ENCODE measurements around the gene DAAM2. TPM values are rescaled to one million over a fixed set of nuclear protein-coding genes. Genes with fewer than 3 reads are reported as not detected.

The DAAM2 gene
- total and polyA plus RNA-seq, 2 donors (not counting 1 experiment from before 2014, with no cell fraction given), result 41.5 to 48.2 TPM

GRCh38 chr6:39889229-39889628 lies 97.1 kb downstream of the DAAM2 start:
- H3K27me3 ChIP-seq (ENCODE audit: control insufficient read depth, insufficient read depth, low read length), result no peaks in the 10 kb centered on the region
- no peak overlapping the region for H3K4me2 ChIP-seq (ENCODE audit: extremely low read depth, insufficient read depth, low read length)
- H3K79me2 ChIP-seq (ENCODE audit: control insufficient read depth, insufficient read depth, low read length), result no peaks in the 10 kb centered on the region
- H3K4me1 ChIP-seq (ENCODE audit: control insufficient read depth, extremely low read depth, insufficient read depth, low read length), result peaks cover 33% of the 10 kb centered on the region
- DNase-seq (ENCODE audit: low read depth in 2 of 2), result no peak
- H3K4me3 ChIP-seq (replicated peaks in 1 of 4; ENCODE audit: control extremely low read depth in 1 of 4, insufficient read depth in 1 of 4, low read depth in 3 of 4, low read length in 4 of 4), result no peak overlapping the region
- H3K9ac ChIP-seq (ENCODE audit: insufficient read depth, low read length), result no peak overlapping the region
- H2AFZ ChIP-seq (ENCODE audit: low read length), result no peak overlapping the region
- H3K27ac ChIP-seq (ENCODE audit: insufficient read depth, low read length), result no peak overlapping the region
- no peaks in the 10 kb centered on the region for H3K36me3 ChIP-seq (ENCODE audit: control insufficient read depth, insufficient read depth, low read length)
- no peaks in the 10 kb centered on the region for H4K20me1 ChIP-seq (ENCODE audit: control insufficient read depth, extremely low read depth, insufficient read depth, low read length)
- no peaks in the 10 kb centered on the region for H3K9me3 ChIP-seq (ENCODE audit: control insufficient read depth, insufficient read depth, low read depth, low read length)
- TF ChIP-seq EZH2 (IDR thresholded peaks at IDR 0.05; ENCODE audit: low read length, missing control alignments) (no peak), CTCF (conservative IDR thresholded peaks at IDR 0.05 in 1 of 2, IDR thresholded peaks at IDR 0.05 in 1 of 2; ENCODE audit: low read depth in 1 of 2, low read length in 2 of 2) (no peak)

GRCh38 chr6:39891353-39891752 lies 99.2 kb downstream of the DAAM2 start:
- Histone ChIP-seq H3K27me3 (ENCODE audit: control insufficient read depth, insufficient read depth, low read length) (no peaks in the 10 kb centered on the region), H3K36me3 (ENCODE audit: control insufficient read depth, insufficient read depth, low read length) (no peaks in the 10 kb centered on the region), H3K9me3 (ENCODE audit: control insufficient read depth, insufficient read depth, low read depth, low read length) (no peaks in the 10 kb centered on the region), H3K79me2 (ENCODE audit: control insufficient read depth, insufficient read depth, low read length) (no peaks in the 10 kb centered on the region), H3K4me3 (replicated peaks in 1 of 4; ENCODE audit: control extremely low read depth in 1 of 4, insufficient read depth in 1 of 4, low read depth in 3 of 4, low read length in 4 of 4) (no peak overlapping the region), H3K4me1 (ENCODE audit: control insufficient read depth, extremely low read depth, insufficient read depth, low read length) (peaks cover 25% of the 10 kb centered on the region), H3K27ac (ENCODE audit: insufficient read depth, low read length) (no peak overlapping the region), H2AFZ (ENCODE audit: low read length) (no peak overlapping the region), H3K9ac (ENCODE audit: insufficient read depth, low read length) (no peak overlapping the region), H3K4me2 (ENCODE audit: extremely low read depth, insufficient read depth, low read length) (no peak overlapping the region), H4K20me1 (ENCODE audit: control insufficient read depth, extremely low read depth, insufficient read depth, low read length) (no peaks in the 10 kb centered on the region)
- no peak for DNase-seq (ENCODE audit: low read depth in 2 of 2)
- TF ChIP-seq EZH2 (IDR thresholded peaks at IDR 0.05; ENCODE audit: low read length, missing control alignments), result no peak
- no peak for TF ChIP-seq CTCF (conservative IDR thresholded peaks at IDR 0.05 in 1 of 2, IDR thresholded peaks at IDR 0.05 in 1 of 2; ENCODE audit: low read depth in 1 of 2, low read length in 2 of 2)

- no peak for DNase-seq (ENCODE audit: low read depth in 2 of 2)
These were observed 99.8 kb downstream of the DAAM2 start for GRCh38 chr6:39891976-39892375.

More at GRCh38 chr6:39891976-39892375, 99.8 kb downstream of the DAAM2 start:
- no peaks in the 10 kb centered on the region for H3K9me3 ChIP-seq (ENCODE audit: control insufficient read depth, insufficient read depth, low read depth, low read length)
- no peaks in the 10 kb centered on the region for H3K79me2 ChIP-seq (ENCODE audit: control insufficient read depth, insufficient read depth, low read length)
- H3K4me1 ChIP-seq (ENCODE audit: control insufficient read depth, extremely low read depth, insufficient read depth, low read length), result peaks cover 22% of the 10 kb centered on the region
- no peak overlapping the region for H2AFZ ChIP-seq (ENCODE audit: low read length)
- TF ChIP-seq EZH2 (IDR thresholded peaks at IDR 0.05; ENCODE audit: low read length, missing control alignments) (no peak), CTCF (conservative IDR thresholded peaks at IDR 0.05 in 1 of 2, IDR thresholded peaks at IDR 0.05 in 1 of 2; ENCODE audit: low read depth in 1 of 2, low read length in 2 of 2) (no peak)
- H3K27ac ChIP-seq (ENCODE audit: insufficient read depth, low read length), result no peak overlapping the region
- H3K4me2 ChIP-seq (ENCODE audit: extremely low read depth, insufficient read depth, low read length), result no peak overlapping the region
- H3K9ac ChIP-seq (ENCODE audit: insufficient read depth, low read length), result no peak overlapping the region
- no peaks in the 10 kb centered on the region for H3K27me3 ChIP-seq (ENCODE audit: control insufficient read depth, insufficient read depth, low read length)
- no peaks in the 10 kb centered on the region for H3K36me3 ChIP-seq (ENCODE audit: control insufficient read depth, insufficient read depth, low read length)
- no peaks in the 10 kb centered on the region for H4K20me1 ChIP-seq (ENCODE audit: control insufficient read depth, extremely low read depth, insufficient read depth, low read length)
- no peak overlapping the region for H3K4me3 ChIP-seq (replicated peaks in 1 of 4; ENCODE audit: control extremely low read depth in 1 of 4, insufficient read depth in 1 of 4, low read depth in 3 of 4, low read length in 4 of 4)
